ENCODE results near the gene MITD1. TPM values are rescaled to one million over a fixed set of nuclear protein-coding genes. Genes with fewer than 3 reads are reported as not detected.

The MITD1 gene
- total RNA-seq, 1 experiment from 2014 or later, result 36.0 TPM

- Histone ChIP-seq H3K9me3 (ENCODE audit: control insufficient read depth, insufficient read depth, low read depth, low read length) (no peaks in the 10 kb centered on the region), H3K27ac (ENCODE audit: low read length) (no peak overlapping the region), H3K4me1 (ENCODE audit: control insufficient read depth, insufficient read depth, low read length) (no peaks in the 10 kb centered on the region), H3K4me3 (ENCODE audit: low read depth in 2 of 2, low read length in 2 of 2) (no peak overlapping the region), H3K36me3 (ENCODE audit: control insufficient read depth, insufficient read depth, low read length) (no peaks in the 10 kb centered on the region), H3K27me3 (ENCODE audit: control insufficient read depth, insufficient read depth, low read length) (no peaks in the 10 kb centered on the region)
- ATAC-seq, result 0 out of 2 replicates have a peak, but pooled peaks have one; percentile 68
- POLR2A ChIA-PET, result no interaction called here
- no peak for TF ChIP-seq SIN3A (IDR thresholded peaks at IDR 0.05; ENCODE audit: borderline replicate concordance, insufficient read depth, low read depth, low read length)
- TF ChIP-seq CTCF (IDR thresholded peaks at IDR 0.05), result no peak
- TF ChIP-seq REST (IDR thresholded peaks at IDR 0.05; ENCODE audit: insufficient read depth in 1 of 2, low read depth in 2 of 2, low read length in 1 of 2), result no peak
- no peak for TF ChIP-seq POLR2AphosphoS5 (IDR thresholded peaks at IDR 0.05; ENCODE audit: low read depth, low read length)
- no peak for TF ChIP-seq TCF7L2 (IDR thresholded peaks at IDR 0.05; ENCODE audit: low read depth, low read length)
- intact Hi-C loops (cut with micrococcal nuclease; ENCODE audit: unreplicated experiment) (no loop called here), in situ Hi-C loops (cut with HindIII; ENCODE audit: low pct_unique_long_range_greater_than_20kb, low sequenced_read_pairs) (no loop called here)
- no peak for DNase-seq (ENCODE audit: low read depth, low spot score)
- no TSS peak for BruUV-seq (replicated peaks)
- CTCF ChIA-PET, result no interaction called here
These were observed 21.3 kb upstream of the MITD1 start for GRCh38 chr2:99201959-99202678.

- Histone ChIP-seq H3K4me3 (ENCODE audit: low read depth in 2 of 2, low read length in 2 of 2) (no peak overlapping the region), H3K27ac (ENCODE audit: low read length) (no peak overlapping the region), H3K9me3 (ENCODE audit: control insufficient read depth, insufficient read depth, low read depth, low read length) (no peaks in the 10 kb centered on the region), H3K4me1 (ENCODE audit: control insufficient read depth, insufficient read depth, low read length) (no peaks in the 10 kb centered on the region), H3K36me3 (ENCODE audit: control insufficient read depth, insufficient read depth, low read length) (0 out of 2 replicates have a peak, but pooled peaks cover under 1% of the 10 kb centered on the region), H3K27me3 (ENCODE audit: control insufficient read depth, insufficient read depth, low read length) (no peaks in the 10 kb centered on the region)
- TF ChIP-seq CTCF (IDR thresholded peaks at IDR 0.05) (no peak), SIN3A (IDR thresholded peaks at IDR 0.05; ENCODE audit: borderline replicate concordance, insufficient read depth, low read depth, low read length) (no peak)
- DNase-seq (ENCODE audit: low read depth, low spot score), result no peak
- POLR2A ChIA-PET, result no interaction called here
- ATAC-seq, result 0 out of 2 replicates have a peak, but pooled peaks have one; percentile 51
- CTCF ChIA-PET, result no interaction called here
- no TSS peak for BruUV-seq (replicated peaks)
- in situ Hi-C loops (cut with HindIII; ENCODE audit: low pct_unique_long_range_greater_than_20kb, low sequenced_read_pairs) (no loop called here), intact Hi-C loops (cut with micrococcal nuclease; ENCODE audit: unreplicated experiment) (no loop called here)
These were observed 19.4 kb upstream of the MITD1 start for GRCh38 chr2:99200076-99200800.

Measured in Panc1 (cell line).